Stimulated activated CD8-positive, alpha-beta memory T cell treated with anti-CD3 and anti-CD28 coated beads, Interleukin-12 subunit alpha, Interleukin-12 subunit beta, amount 100 ng/mL, for 24 hours (primary cell): Measurements from ENCODE around the gene ITGAL.

Experiments used
- DNase-seq: peaks from one replicate; pipeline ENCODE4 v3.0.0-alpha.2; 2020; ENCODE audit errors: extremely low read depth

The ITGAL gene

DNA sequence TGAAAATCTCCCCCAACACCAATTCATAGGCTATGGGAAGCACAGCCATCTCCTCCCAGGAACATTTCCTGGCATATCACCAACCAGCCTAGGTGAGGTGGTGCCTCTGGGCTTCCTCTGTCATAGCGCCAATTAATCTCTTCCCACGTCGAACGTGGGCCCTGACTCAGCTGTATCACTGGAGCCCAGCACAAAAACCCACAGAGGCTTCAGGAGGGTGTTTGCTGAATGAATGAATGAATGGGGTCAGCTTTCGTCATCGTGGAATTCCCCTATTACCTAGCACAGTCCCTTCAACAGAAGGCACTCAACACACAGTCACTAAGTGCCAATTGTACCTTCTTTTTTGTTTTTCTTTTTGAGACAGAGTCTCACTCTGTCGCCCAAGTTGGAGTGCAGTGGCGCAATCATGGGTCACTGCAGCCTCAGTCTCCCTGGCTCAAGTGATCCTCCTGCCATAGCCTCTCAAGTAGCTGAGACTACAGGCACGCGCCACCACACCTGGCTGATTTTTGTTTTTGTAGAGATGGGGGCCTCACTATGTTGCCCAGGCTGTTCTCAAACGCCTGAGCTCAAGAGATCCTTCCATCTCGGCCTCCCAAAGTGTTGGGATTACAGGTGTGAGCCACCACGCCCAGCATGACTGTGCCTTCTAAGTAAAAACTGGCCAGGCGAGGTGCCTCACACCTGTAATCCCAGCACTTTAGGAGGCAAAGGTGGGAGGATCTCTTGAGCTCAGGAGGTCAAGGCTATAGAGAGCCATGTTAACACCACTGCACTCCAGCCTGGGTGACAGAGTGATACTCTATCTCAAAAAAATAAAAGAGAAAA is 94.8 kb downstream of the ITGAL start:
- DNase-seq = no peak

DNA sequence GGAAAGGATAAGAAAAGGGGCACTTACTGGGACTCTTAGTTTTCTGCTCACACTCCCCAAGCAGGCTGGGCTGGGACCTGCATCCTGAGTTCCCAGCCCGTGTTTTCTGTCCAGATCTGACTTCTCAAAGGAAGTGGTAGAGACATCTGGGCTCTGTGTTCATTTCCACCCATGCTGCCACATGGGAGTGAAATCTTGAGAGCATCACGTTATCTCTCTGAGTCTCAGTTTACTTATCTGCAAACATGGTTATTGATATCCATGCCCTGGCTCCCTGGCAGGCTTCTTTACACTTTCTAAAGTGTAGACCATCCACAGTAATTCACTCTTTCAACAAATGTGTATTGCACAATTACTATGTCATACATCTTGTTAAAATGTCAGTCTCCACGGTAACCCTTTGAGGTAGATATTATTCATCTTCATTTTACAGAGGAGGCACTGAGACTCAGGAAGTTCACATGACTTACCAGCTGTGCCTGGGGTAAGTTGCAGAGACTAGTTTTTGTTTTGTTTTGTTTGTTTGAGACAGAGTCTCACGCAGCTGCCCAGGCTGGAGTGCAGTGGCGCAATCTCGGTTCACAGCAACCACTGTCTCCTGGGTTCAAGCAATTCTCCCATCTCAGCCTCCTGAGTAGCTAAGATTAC is 95.6 kb downstream of the ITGAL start:
- DNase-seq = no peak

DNA sequence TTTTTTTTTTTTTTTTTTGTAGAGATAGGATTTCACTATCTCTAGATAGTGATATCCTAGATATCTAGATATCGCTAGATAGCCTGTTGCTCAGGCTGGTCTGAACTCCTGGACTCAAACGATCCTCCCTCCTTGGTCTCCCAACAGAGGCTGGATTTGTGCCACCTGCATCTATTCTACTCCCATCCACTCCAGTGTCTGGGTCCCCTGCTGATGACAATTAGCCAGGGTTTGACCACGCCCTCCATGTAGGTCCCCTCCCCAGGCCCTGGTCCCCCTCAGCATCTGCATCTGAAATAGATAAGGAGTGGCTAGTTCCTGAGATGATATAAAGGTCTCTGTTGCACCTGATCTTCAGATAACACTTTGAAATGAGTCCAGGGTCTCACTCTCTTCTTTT is 96.7 kb downstream of the ITGAL start:
- DNase-seq = no peak

DNA sequence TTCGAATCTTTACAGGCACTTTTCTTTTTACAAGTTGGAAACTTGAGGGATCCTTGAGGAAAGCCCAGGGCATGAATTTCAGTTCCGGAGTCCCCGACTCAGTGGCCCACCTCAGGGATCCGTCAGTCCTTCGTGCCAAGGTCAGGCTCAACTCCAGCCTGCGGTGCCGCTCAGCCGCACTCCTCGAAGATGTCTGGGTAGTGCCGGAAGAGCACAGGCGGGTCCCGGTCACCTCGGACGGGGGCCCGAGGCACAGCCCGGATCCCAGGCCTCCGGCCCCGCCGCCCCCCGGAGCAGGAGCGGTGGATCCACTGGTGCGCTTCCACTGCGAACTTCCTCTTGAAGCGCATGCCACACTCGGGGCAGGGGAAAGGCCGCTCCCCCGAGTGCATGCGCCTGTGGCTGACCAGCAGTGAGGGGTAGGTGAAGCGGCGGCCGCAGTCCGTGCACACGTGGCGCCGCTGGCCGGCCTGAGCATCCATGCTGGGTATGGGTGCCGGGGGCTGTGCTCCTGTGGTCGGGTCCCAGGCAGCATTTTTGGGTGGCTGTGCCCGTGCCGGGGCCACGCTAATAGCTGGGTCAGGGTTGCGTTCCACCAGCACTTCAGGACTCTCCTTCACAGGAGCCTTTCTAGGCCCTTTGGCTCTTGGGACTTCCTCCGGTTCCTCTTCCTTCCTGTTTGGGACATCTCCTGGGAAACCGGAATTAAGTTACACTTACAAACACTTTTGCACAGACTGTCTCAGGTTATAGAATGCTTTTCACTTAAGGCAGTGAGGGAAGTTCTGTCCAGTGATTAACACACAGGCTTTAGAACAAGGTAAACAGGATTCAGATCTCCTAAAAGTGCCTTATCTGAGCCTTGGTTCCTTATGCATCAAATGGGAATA is 97.4 kb downstream of the ITGAL start:
- DNase-seq = no peak

DNA sequence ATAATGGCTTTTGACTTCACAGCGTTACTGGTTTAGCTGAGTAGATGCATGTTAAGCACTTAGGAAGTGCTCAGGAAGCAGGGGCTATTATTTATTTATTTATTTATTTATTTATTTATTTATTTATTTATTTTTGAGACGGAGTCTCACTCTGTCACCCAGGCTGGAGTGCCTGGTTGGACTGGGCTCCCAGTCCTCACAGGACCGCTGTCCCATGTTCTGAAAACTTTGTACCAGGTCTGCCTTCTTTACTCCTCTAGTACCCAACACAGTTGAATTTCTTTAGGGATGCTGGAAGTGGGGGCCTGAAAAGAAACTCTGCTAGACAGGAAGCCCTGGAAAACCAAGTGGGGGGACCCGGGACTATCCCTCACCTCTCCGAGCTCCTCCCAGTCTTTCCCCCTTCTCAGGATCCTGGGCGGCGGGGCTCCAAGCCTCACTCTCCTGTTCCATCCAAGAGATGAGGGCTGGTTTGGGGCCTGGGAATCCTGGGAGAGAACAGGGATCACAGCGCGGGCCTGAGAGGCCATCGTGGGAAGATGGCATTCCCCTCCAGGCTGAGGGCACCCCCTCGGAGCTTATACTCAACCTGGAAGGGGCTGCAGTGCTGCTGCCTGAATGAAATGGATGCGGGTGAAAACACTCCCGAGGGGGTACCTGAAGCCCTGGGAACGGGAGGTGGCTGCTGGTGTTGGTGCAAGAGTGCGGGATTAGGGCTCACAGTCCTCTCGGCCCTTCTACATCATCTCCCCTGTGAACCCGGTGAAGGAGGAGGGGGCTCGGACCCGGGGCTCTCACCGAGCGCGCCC is 98.3 kb downstream of the ITGAL start:
- DNase-seq = no peak

DNA sequence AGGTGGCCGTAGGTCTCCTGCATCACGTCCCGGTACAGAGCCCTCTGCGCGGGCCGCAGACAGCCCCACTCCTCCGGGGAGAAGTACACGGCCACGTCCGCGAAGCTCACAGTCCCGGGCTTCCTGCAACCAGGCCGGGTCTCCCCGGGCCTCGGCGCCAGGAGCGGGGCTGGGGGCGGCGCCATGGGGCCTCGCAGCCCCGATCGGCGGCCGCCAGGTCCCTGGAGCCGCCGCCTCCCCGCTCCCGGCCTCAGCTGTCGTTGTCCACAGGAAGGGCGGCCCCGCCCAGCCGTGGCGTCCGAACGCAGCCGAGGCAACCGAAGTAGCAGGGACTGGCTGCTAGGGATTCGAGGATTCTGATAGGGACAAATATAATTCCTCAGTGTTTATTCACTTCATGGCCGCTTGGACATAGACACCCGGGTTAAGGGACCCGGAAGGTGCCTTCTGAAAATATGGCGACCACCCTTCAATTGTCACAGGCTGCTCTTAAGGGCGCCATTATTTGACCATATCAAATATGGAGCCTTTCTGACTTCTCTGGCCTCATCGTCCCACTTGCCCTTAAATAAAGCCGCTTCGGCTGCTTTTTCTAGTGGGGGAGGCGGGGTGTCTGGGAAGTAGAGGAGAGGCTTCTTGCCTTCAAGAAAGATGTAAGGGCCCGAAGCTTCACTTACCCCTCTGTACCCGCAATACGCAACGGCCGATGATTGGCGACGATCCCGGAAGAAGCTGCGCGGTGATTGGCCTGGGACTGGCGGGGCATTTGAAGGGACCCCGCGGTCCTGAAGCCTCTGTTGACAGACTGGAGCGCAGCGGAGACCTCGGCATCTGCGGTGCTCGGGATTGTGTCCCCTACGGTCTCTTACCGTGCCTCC is 99.1 kb downstream of the ITGAL start, which contains the start of gene ZNF688:
ZNF688 (minus strand) TSS at position 270 of the 878 bp plus-strand sequence; CDS start at position 185, 85 bp downstream.
- peak; percentile 81 for DNase-seq
